H9 (cell line): ENCODE measurements around the gene KIF1A. TPM values are rescaled to one million over a fixed set of nuclear protein-coding genes. Genes with fewer than 3 reads are reported as not detected.

ENCODE experiments used
- DNase-seq: peaks from one replicate; pipeline ENCODE4 v3.0.0-alpha.2; 2017
- H2AFZ ChIP-seq: one replicate; pipeline ENCODE4 v1.6.1; 2013; ENCODE audit warnings: mild to moderate bottlenecking, low read length, control low read depth, moderate library complexity
- H2AK5ac ChIP-seq: 2 replicates; pipeline ENCODE4 v1.6.1; 2013; ENCODE audit warnings: low read length, control low read depth, mixed read lengths; ENCODE audit not compliant: insufficient read length
- H2BK120ac ChIP-seq: one replicate; pipeline ENCODE4 v1.6.1; 2013; ENCODE audit warnings: low read depth, mild to moderate bottlenecking, low read length, control low read depth, inconsistent platforms; ENCODE audit not compliant: poor library complexity, severe bottlenecking
- H2BK12ac ChIP-seq: 2 replicates; pipeline ENCODE4 v1.6.1; 2013; ENCODE audit warnings: low read length, control low read depth, mixed read lengths, low read depth; ENCODE audit not compliant: insufficient read length
- H2BK15ac ChIP-seq: 2 replicates; pipeline ENCODE4 v1.6.1; 2013; ENCODE audit warnings: low read depth, low read length, control low read depth
- H2BK20ac ChIP-seq: one replicate; pipeline ENCODE4 v1.6.1; 2013; ENCODE audit warnings: low read depth, mild to moderate bottlenecking, low read length, control low read depth, inconsistent platforms; ENCODE audit not compliant: poor library complexity, severe bottlenecking
- H2BK5ac ChIP-seq: 2 replicates; pipeline ENCODE4 v1.6.1; 2013; ENCODE audit warnings: low read length, control low read depth, mixed read lengths; ENCODE audit not compliant: insufficient read length
- H3K14ac ChIP-seq: 2 replicates; pipeline ENCODE4 v1.6.1; 2013; ENCODE audit warnings: low read length, control low read depth; ENCODE audit not compliant: insufficient read depth
- H3K18ac ChIP-seq: 2 replicates; pipeline ENCODE4 v1.6.1; 2013; ENCODE audit warnings: low read depth, mild to moderate bottlenecking, mixed read lengths, low read length, control low read depth; ENCODE audit not compliant: insufficient read length
- H3K23ac ChIP-seq: 2 replicates; pipeline ENCODE4 v1.6.1; 2013; ENCODE audit warnings: low read length, control low read depth, mixed read lengths, low read depth; ENCODE audit not compliant: insufficient read length
- H3K23me2 ChIP-seq: 2 replicates; pipeline ENCODE4 v1.6.1; 2013; ENCODE audit warnings: low read depth, mild to moderate bottlenecking, mixed read lengths, low read length, control low read depth; ENCODE audit not compliant: insufficient read length, poor library complexity, severe bottlenecking
- H3K27ac ChIP-seq: 2 replicates; pipeline ENCODE4 v1.5.1; 2013; ENCODE audit warnings: low read length, control low read depth, mixed read lengths, low read depth; ENCODE audit not compliant: insufficient read length
- H3K27me3 ChIP-seq: 2 replicates; pipeline ENCODE4 v1.6.1; 2013; ENCODE audit warnings: low read length, control low read depth, inconsistent platforms; ENCODE audit not compliant: insufficient read depth
- H3K4ac ChIP-seq: 2 replicates; pipeline ENCODE4 v1.6.1; 2013; ENCODE audit warnings: low read depth, mild to moderate bottlenecking, control low read depth, inconsistent platforms, low read length, moderate library complexity
- H3K4me1 ChIP-seq: 2 replicates; pipeline ENCODE4 v1.6.1; 2013; ENCODE audit warnings: low read length, control low read depth, inconsistent platforms; ENCODE audit not compliant: insufficient read depth
- H3K4me2 ChIP-seq: 2 replicates; pipeline ENCODE4 v1.6.1; 2013; ENCODE audit warnings: low read length, control low read depth, mixed read lengths; ENCODE audit not compliant: insufficient read length, insufficient read depth
- H3K56ac ChIP-seq: 2 replicates; pipeline ENCODE4 v1.6.1; 2013; ENCODE audit warnings: low read depth, mild to moderate bottlenecking, mixed read lengths, low read length, control low read depth; ENCODE audit not compliant: insufficient read length
- H3K79me1 ChIP-seq: 2 replicates; pipeline ENCODE4 v1.6.1; 2013; ENCODE audit warnings: low read depth, mild to moderate bottlenecking, moderate library complexity, low read length, control low read depth, inconsistent platforms; ENCODE audit not compliant: insufficient read depth, poor library complexity, severe bottlenecking
- H3K79me2 ChIP-seq: 2 replicates; pipeline ENCODE4 v1.6.1; 2013; ENCODE audit warnings: low read length, control low read depth, inconsistent platforms; ENCODE audit not compliant: insufficient read depth
- H3K9ac ChIP-seq: 2 replicates; pipeline ENCODE4 v1.6.1; 2013; ENCODE audit warnings: low read length, control low read depth, mixed read lengths; ENCODE audit not compliant: insufficient read length; ENCODE audit errors: extremely low read depth
- H3K9me3 ChIP-seq: one replicate; pipeline ENCODE4 v1.6.1; 2013; ENCODE audit warnings: low read depth, low read length, inconsistent platforms; ENCODE audit not compliant: control insufficient read depth
- H3T11ph ChIP-seq: one replicate; pipeline ENCODE4 v1.6.1; 2013; ENCODE audit warnings: mild to moderate bottlenecking, low read length, control low read depth, inconsistent platforms
- H4K20me1 ChIP-seq: one replicate; pipeline ENCODE4 v1.6.1; 2013; ENCODE audit not compliant: control insufficient read depth, insufficient read length, insufficient read depth
- H4K5ac ChIP-seq: 2 replicates; pipeline ENCODE4 v1.6.1; 2013; ENCODE audit warnings: low read depth, mild to moderate bottlenecking, mixed read lengths, low read length, control low read depth; ENCODE audit not compliant: insufficient read length
- H4K8ac ChIP-seq: replicated peaks from 2 replicates; pipeline ENCODE4 v1.6.1; 2013; ENCODE audit warnings: low read length, control low read depth, mixed read lengths, low read depth; ENCODE audit not compliant: insufficient read length
- H4K91ac ChIP-seq: 2 replicates; pipeline ENCODE4 v1.6.1; 2013; ENCODE audit warnings: low read depth, mild to moderate bottlenecking, moderate library complexity, mixed read lengths, low read length, control low read depth; ENCODE audit not compliant: insufficient read length
- H3K27ac Mint-ChIP-seq, 3 experiments: 2 replicates in 2 of 3; 3 replicates in 1 of 3; pipeline ENCODE4 v1.8.0; 2020 to 2021; ENCODE audit warnings: mixed read lengths in 3 of 3, mild to moderate bottlenecking in 1 of 3, moderate library complexity in 1 of 3
- H3K27me3 Mint-ChIP-seq: 2 replicates; pipeline ENCODE4 v1.8.0; 2021; ENCODE audit warnings: low read depth, mild to moderate bottlenecking, moderate library complexity, mixed read lengths
- H3K36me3 Mint-ChIP-seq, 3 experiments: 2 replicates in 2 of 3; 3 replicates in 1 of 3; pipeline ENCODE4 v1.8.0; 2020 to 2021; ENCODE audit warnings: low read depth in 3 of 3, mixed read lengths in 3 of 3; ENCODE audit not compliant: insufficient read depth in 1 of 3
- H3K4me1 Mint-ChIP-seq, 2 experiments: 2 replicates each; pipeline ENCODE4 v1.8.0; 2020; ENCODE audit warnings: mixed read lengths in 2 of 2
- H3K4me3 Mint-ChIP-seq, 2 experiments: 2 replicates in 1 of 2; 3 replicates in 1 of 2; pipeline ENCODE4 v1.8.0; 2020 to 2021; ENCODE audit warnings: mild to moderate bottlenecking in 2 of 2, mixed read lengths in 2 of 2, moderate library complexity in 1 of 2
- H3K9me3 Mint-ChIP-seq, 2 experiments: 2 replicates in 1 of 2; 3 replicates in 1 of 2; pipeline ENCODE4 v1.8.0; 2020; ENCODE audit warnings: mild to moderate bottlenecking in 2 of 2, mixed read lengths in 2 of 2, moderate library complexity in 1 of 2
- WGBS: extraction: QIAGEN DNeasy Blood & Tissue Kit; methylation state at CpG from one replicate; pipeline ENCODE4 v1.1.7; 2013; ENCODE audit warnings: missing lambda C conversion rate, low lambda C conversion rate, mixed read lengths; ENCODE audit not compliant: insufficient read length; ENCODE audit errors: extremely low coverage; 5-methylcytosine and 5-hydroxymethylcytosine counted together
- total RNA-seq: library from RNA; stranded (reverse); gene quantifications from 2 replicates; pipeline ENCODE4 v1.2.1, GENCODE V29; 2021
- TF ChIP-seq, protein P1 (sequence below): fragments of 200-600 bp; sonication (generic); conservative IDR thresholded peaks from 3 replicates; pipeline ENCODE4 v1.8.0; 2021; ENCODE audit warnings: antibody characterized with exemption, mild to moderate bottlenecking

The KIF1A gene
- total RNA-seq, 1 experiment from 2014 or later: 204 TPM

DNA sequence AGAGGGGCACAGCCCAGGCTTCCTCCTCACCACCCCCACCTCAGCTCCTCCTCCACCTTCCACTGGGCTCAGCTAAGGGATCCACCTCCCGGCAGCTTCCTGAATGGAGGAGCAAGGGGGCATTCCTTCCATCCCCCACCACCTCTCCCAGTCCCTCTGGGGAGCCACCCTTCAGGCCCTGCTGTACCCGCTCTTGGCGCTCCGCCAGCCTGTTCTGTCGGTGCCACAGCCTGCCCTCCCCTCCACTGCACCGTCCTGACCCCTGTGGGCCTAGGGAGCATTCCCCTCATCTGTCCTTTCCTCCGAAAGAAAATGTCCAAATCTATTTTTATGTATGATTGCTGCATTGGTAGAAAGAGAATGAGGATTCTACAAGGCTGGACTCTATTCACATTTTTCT is 59.9 kb downstream of the KIF1A start:
- Histone ChIP-seq H3K27me3 (no peaks in the 10 kb centered on the region), H3K23me2 (no peaks in the 10 kb centered on the region), H2BK120ac (no peak overlapping the region), H2BK12ac (no peak overlapping the region), H3K27ac (no peak overlapping the region), H4K5ac (no peak overlapping the region), H4K8ac (no peak overlapping the region), H3K56ac (no peak overlapping the region), H4K20me1 (no peaks in the 10 kb centered on the region), H3K79me1 (no peaks in the 10 kb centered on the region), H3K9me3 (no peaks in the 10 kb centered on the region), H3K79me2 (no peaks in the 10 kb centered on the region), H4K91ac (no peak overlapping the region), H2AFZ (no peak overlapping the region), H3K14ac (no peak overlapping the region), H3K4me2 (no peak overlapping the region), H2BK20ac (no peak overlapping the region), H3K23ac (no peak overlapping the region), H2AK5ac (no peak overlapping the region), H2BK5ac (no peak overlapping the region), H3T11ph (no peak overlapping the region), H3K4ac (no peak overlapping the region), H3K9ac (no peak overlapping the region), H2BK15ac (no peak overlapping the region), H3K4me1 (no peaks in the 10 kb centered on the region), H3K18ac (no peak overlapping the region)
- H3K27ac Mint-ChIP-seq: peak overlapping the region in 1 of 3 experiments; percentile 70; a peak in 1 of 7 replicates
- no peaks in the 10 kb centered on the region for H3K4me1 Mint-ChIP-seq
- no peak overlapping the region for H3K4me3 Mint-ChIP-seq
- H3K27me3 Mint-ChIP-seq: no peaks in the 10 kb centered on the region
- no peaks in the 10 kb centered on the region for H3K9me3 Mint-ChIP-seq
- TF ChIP-seq, protein P1, sequence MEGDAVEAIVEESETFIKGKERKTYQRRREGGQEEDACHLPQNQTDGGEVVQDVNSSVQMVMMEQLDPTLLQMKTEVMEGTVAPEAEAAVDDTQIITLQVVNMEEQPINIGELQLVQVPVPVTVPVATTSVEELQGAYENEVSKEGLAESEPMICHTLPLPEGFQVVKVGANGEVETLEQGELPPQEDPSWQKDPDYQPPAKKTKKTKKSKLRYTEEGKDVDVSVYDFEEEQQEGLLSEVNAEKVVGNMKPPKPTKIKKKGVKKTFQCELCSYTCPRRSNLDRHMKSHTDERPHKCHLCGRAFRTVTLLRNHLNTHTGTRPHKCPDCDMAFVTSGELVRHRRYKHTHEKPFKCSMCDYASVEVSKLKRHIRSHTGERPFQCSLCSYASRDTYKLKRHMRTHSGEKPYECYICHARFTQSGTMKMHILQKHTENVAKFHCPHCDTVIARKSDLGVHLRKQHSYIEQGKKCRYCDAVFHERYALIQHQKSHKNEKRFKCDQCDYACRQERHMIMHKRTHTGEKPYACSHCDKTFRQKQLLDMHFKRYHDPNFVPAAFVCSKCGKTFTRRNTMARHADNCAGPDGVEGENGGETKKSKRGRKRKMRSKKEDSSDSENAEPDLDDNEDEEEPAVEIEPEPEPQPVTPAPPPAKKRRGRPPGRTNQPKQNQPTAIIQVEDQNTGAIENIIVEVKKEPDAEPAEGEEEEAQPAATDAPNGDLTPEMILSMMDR: no peak
- no peak for DNase-seq
- H3K36me3 Mint-ChIP-seq: peaks cover 39 to 84% (median 80%) of the 10 kb centered on the region in 3 experiments; a peak in 6 of 7 replicates
- no CpG with 5 or more reads among the region's 7 CpGs for WGBS
